ENCODE results near the gene RRP1.

GRCh38 chr21:43834146-43834905 lies 44.9 kb downstream of the RRP1 start:
- TF ChIP-seq CTCF (IDR thresholded peaks at IDR 0.05; ENCODE audit: low read length) = no peak
- TF ChIP-seq EZH2 (IDR thresholded peaks at IDR 0.05; ENCODE audit: borderline replicate concordance, low read length) = no peak

All from OCI-LY1 (cell line).